ENCODE measurements around the gene GHR.

Gene GHR

DNA sequence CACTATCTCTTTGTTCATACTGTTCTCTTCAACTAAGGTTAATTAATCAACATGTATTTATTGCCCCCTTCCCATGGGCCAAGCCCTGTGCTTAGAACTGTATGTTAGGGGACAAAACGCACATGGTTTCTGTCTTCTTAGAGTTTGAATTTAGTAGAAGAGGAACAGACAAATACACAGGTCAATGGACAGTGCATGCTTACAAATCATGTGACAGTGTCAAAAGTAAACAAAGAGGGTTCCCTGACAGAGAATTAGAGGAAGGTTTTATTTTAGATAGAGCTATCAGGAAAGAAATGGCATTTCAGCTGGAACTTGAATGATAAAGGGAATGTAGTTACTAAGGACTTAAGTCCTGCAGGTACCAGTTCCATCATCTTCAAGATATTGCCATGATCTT is 188.2 kb downstream of the GHR start:
- Histone ChIP-seq H3K79me2 (ENCODE audit: low read length) (no peaks in the 10 kb centered on the region), H3K27me3 (replicated peaks; ENCODE audit: insufficient read depth, low read length) (no peaks in the 10 kb centered on the region), H4K20me1 (ENCODE audit: insufficient read depth, low read length) (no peaks in the 10 kb centered on the region), H3K9me3 (replicated peaks; ENCODE audit: insufficient read depth, low read length) (no peaks in the 10 kb centered on the region), H2AFZ (ENCODE audit: low read length) (no peak overlapping the region), H3K9ac (ENCODE audit: low read length) (no peak overlapping the region), H3K4me1 (ENCODE audit: low read length) (no peaks in the 10 kb centered on the region), H3K4me2 (ENCODE audit: low read depth, low read length) (no peak overlapping the region), H3K36me3 (replicated peaks; ENCODE audit: insufficient read depth, low read length) (no peaks in the 10 kb centered on the region), H3K27ac (ENCODE audit: low read length) (no peak overlapping the region), H3K9me2 (replicated peaks; ENCODE audit: insufficient read depth, low read length) (no peaks in the 10 kb centered on the region), H3K4me3 (ENCODE audit: low read length) (no peak overlapping the region), H3F3A (ENCODE audit: insufficient read depth, low read length) (no peaks in the 10 kb centered on the region)
- TF ChIP-seq EZH2phosphoT487 (IDR thresholded peaks at IDR 0.05; ENCODE audit: low read length), result no peak
- no peak for TF ChIP-seq EZH2 (optimal IDR thresholded peaks at IDR 0.05; ENCODE audit: low read depth, low read length)
- TF ChIP-seq, protein P1, sequence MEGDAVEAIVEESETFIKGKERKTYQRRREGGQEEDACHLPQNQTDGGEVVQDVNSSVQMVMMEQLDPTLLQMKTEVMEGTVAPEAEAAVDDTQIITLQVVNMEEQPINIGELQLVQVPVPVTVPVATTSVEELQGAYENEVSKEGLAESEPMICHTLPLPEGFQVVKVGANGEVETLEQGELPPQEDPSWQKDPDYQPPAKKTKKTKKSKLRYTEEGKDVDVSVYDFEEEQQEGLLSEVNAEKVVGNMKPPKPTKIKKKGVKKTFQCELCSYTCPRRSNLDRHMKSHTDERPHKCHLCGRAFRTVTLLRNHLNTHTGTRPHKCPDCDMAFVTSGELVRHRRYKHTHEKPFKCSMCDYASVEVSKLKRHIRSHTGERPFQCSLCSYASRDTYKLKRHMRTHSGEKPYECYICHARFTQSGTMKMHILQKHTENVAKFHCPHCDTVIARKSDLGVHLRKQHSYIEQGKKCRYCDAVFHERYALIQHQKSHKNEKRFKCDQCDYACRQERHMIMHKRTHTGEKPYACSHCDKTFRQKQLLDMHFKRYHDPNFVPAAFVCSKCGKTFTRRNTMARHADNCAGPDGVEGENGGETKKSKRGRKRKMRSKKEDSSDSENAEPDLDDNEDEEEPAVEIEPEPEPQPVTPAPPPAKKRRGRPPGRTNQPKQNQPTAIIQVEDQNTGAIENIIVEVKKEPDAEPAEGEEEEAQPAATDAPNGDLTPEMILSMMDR (IDR thresholded peaks at IDR 0.05; ENCODE audit: low read length), result no peak
- no peak for DNase-seq

DNA sequence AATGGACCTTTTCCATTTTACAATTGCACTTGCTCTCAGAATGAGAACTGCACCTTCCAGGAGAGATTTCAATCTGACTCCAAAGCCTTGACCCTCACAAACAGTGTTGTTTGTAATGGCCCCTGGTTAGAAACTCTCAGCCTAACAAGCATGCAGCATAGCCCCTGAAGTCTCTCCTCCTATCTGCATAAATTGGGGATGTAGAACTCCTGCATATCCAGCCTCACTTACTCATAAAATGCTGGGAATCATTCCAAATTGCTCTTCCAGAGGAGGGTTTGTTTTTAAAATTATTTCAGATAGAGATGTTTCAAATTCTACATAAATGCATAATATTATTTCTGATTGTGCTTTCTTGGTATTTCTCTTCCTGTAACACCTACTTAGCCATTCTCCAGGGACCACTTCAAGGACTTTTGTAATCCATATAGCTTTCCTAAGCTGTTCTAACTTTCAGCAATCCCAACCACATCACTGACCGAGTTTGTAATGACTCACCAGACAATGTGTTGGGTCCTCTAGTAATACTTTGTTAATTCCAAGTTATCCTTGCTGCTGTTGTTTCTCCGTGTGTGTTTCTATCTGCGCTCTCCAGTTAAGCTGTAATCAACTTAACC is 189.6 kb downstream of the GHR start:
- no peak overlapping the region for H3K27ac ChIP-seq (ENCODE audit: low read length)
- no peaks in the 10 kb centered on the region for H3K4me1 ChIP-seq (ENCODE audit: low read length)
- no peak overlapping the region for H3K4me3 ChIP-seq (ENCODE audit: low read length)
- no peaks in the 10 kb centered on the region for H3F3A ChIP-seq (ENCODE audit: insufficient read depth, low read length)
- no peaks in the 10 kb centered on the region for H3K27me3 ChIP-seq (replicated peaks; ENCODE audit: insufficient read depth, low read length)
- DNase-seq, result no peak
- no peaks in the 10 kb centered on the region for H4K20me1 ChIP-seq (ENCODE audit: insufficient read depth, low read length)
- H3K79me2 ChIP-seq (ENCODE audit: low read length), result no peaks in the 10 kb centered on the region
- TF ChIP-seq, protein P1 (IDR thresholded peaks at IDR 0.05; ENCODE audit: low read length), result no peak
- H3K9me3 ChIP-seq (replicated peaks; ENCODE audit: insufficient read depth, low read length), result no peaks in the 10 kb centered on the region
- H3K36me3 ChIP-seq (replicated peaks; ENCODE audit: insufficient read depth, low read length), result no peaks in the 10 kb centered on the region
- H3K4me2 ChIP-seq (ENCODE audit: low read depth, low read length), result no peak overlapping the region
- H2AFZ ChIP-seq (ENCODE audit: low read length), result no peak overlapping the region
- H3K9ac ChIP-seq (ENCODE audit: low read length), result no peak overlapping the region
- no peaks in the 10 kb centered on the region for H3K9me2 ChIP-seq (replicated peaks; ENCODE audit: insufficient read depth, low read length)

DNA sequence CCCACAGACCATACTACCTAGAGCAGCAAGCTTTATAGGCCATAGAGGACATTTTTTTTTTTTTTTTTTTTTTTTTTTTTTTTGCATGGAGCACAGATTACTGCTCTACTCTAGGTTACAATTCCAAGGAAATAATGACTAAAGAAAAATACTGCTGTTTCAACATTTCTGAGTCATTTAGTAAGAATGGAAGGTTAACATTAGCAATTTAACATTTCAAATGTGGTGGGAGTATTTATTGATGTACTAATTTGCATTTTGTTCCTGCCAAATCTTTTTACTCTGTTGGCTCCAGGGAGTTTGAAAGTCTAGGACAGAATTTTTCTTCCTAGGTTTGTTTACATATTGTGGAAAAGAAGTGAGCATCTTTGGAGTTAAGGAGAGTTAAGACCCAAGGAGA is 191.3 kb downstream of the GHR start:
- no peaks in the 10 kb centered on the region for H3K9me2 ChIP-seq (replicated peaks; ENCODE audit: insufficient read depth, low read length)
- no peak overlapping the region for H3K27ac ChIP-seq (ENCODE audit: low read length)
- DNase-seq, result no peak
- H2AFZ ChIP-seq (ENCODE audit: low read length), result no peak overlapping the region
- no peaks in the 10 kb centered on the region for H3K4me1 ChIP-seq (ENCODE audit: low read length)
- TF ChIP-seq, protein P1 (IDR thresholded peaks at IDR 0.05; ENCODE audit: low read length), result no peak
- no peak for TF ChIP-seq EZH2 (optimal IDR thresholded peaks at IDR 0.05; ENCODE audit: low read depth, low read length)
- TF ChIP-seq EZH2phosphoT487 (IDR thresholded peaks at IDR 0.05; ENCODE audit: low read length), result no peak
- H3F3A ChIP-seq (ENCODE audit: insufficient read depth, low read length), result no peaks in the 10 kb centered on the region
- no peaks in the 10 kb centered on the region for H3K36me3 ChIP-seq (replicated peaks; ENCODE audit: insufficient read depth, low read length)
- no peaks in the 10 kb centered on the region for H3K9me3 ChIP-seq (replicated peaks; ENCODE audit: insufficient read depth, low read length)
- H3K79me2 ChIP-seq (ENCODE audit: low read length), result no peaks in the 10 kb centered on the region
- H3K9ac ChIP-seq (ENCODE audit: low read length), result no peak overlapping the region
- H3K4me3 ChIP-seq (ENCODE audit: low read length), result no peak overlapping the region
- H3K27me3 ChIP-seq (replicated peaks; ENCODE audit: insufficient read depth, low read length), result no peaks in the 10 kb centered on the region
- H3K4me2 ChIP-seq (ENCODE audit: low read depth, low read length), result no peak overlapping the region
- H4K20me1 ChIP-seq (ENCODE audit: insufficient read depth, low read length), result no peaks in the 10 kb centered on the region
